Measurements from ENCODE around the gene AGXT.

DNA sequence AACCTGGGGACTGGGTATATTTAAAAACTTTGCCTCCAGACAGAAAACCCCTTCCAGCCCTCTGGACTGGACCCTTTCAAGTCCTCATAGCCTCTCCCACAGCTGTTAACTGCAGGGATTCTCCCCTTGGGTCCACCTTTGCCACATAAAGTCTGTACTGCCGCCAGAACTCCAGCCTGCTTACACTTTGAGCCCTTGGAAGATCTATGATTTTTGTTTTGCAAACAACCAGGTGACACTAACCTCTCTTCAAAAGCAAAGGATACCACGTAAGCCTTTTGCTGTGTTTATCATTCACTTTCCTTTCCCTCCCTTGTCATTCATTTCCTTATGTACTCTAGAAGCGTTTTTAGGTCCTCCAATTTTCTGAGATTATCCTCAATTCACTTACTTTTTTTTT is 4.1 kb upstream of the AGXT start:
- TF ChIP-seq, protein P1, sequence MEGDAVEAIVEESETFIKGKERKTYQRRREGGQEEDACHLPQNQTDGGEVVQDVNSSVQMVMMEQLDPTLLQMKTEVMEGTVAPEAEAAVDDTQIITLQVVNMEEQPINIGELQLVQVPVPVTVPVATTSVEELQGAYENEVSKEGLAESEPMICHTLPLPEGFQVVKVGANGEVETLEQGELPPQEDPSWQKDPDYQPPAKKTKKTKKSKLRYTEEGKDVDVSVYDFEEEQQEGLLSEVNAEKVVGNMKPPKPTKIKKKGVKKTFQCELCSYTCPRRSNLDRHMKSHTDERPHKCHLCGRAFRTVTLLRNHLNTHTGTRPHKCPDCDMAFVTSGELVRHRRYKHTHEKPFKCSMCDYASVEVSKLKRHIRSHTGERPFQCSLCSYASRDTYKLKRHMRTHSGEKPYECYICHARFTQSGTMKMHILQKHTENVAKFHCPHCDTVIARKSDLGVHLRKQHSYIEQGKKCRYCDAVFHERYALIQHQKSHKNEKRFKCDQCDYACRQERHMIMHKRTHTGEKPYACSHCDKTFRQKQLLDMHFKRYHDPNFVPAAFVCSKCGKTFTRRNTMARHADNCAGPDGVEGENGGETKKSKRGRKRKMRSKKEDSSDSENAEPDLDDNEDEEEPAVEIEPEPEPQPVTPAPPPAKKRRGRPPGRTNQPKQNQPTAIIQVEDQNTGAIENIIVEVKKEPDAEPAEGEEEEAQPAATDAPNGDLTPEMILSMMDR (IDR thresholded peaks at IDR 0.05), result no peak
- TF ChIP-seq POLR2A (IDR thresholded peaks at IDR 0.05), result no peak
